ENCODE data around the gene DDX6.

Gene DDX6

GRCh38 chr11:118742304-118742703 is 48.7 kb downstream of the DDX6 start:
- TF ChIP-seq TAF1 (IDR thresholded peaks at IDR 0.05; ENCODE audit: low read depth) (no peak), FOXM1 (IDR thresholded peaks at IDR 0.05; ENCODE audit: borderline replicate concordance, low read depth) (no peak), EGR1 (IDR thresholded peaks at IDR 0.05) (no peak), ZBTB7A (IDR thresholded peaks at IDR 0.05; ENCODE audit: low read depth) (no peak), USF1 (IDR thresholded peaks at IDR 0.05) (no peak), CEBPB (IDR thresholded peaks at IDR 0.05) (no peak), REST (IDR thresholded peaks at IDR 0.05; ENCODE audit: low read depth) (no peak), NFIC (IDR thresholded peaks at IDR 0.05) (no peak), EP300 (IDR thresholded peaks at IDR 0.05; ENCODE audit: borderline replicate concordance) (no peak), YY1 (IDR thresholded peaks at IDR 0.05; ENCODE audit: low read depth) (no peak), CREB1 (IDR thresholded peaks at IDR 0.05; ENCODE audit: low read depth) (no peak), TEAD4 (IDR thresholded peaks at IDR 0.05) (no peak), RAD21 (IDR thresholded peaks at IDR 0.05; ENCODE audit: low read depth) (no peak), TCF12 (IDR thresholded peaks at IDR 0.05; ENCODE audit: low read depth) (no peak)
- TF ChIP-seq, protein P1, sequence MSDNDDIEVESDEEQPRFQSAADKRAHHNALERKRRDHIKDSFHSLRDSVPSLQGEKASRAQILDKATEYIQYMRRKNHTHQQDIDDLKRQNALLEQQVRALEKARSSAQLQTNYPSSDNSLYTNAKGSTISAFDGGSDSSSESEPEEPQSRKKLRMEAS (IDR thresholded peaks at IDR 0.05) = no peak

DNA sequence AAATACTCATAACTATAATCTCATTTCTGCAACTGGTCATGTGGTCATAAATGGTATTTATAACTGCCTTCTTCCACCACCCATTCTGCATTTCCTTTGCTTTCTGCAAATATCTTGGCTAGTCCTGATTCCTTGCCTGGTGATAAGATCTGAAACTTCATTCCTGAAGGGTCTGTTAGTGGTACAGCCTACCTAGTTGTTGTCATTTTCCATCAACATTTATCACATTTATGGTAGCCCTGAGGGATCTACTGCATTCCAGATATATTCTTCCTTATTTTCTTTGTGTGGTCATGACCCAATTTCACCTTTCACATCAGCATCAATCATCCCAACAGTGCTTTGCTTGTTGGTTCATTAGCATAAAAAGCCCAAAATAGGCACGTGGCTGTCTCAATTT is 50.1 kb downstream of the DDX6 start:
- TF ChIP-seq YY1 (IDR thresholded peaks at IDR 0.05; ENCODE audit: low read depth) = no peak
- no peak for TF ChIP-seq EP300 (IDR thresholded peaks at IDR 0.05; ENCODE audit: borderline replicate concordance)
- TF ChIP-seq TEAD4 (IDR thresholded peaks at IDR 0.05) = no peak

- TF ChIP-seq RAD21 (IDR thresholded peaks at IDR 0.05; ENCODE audit: low read depth) = no peak
- no peak for TF ChIP-seq EGR1 (IDR thresholded peaks at IDR 0.05)
- TF ChIP-seq TEAD4 (IDR thresholded peaks at IDR 0.05) = no peak
- no peak for TF ChIP-seq EP300 (IDR thresholded peaks at IDR 0.05; ENCODE audit: borderline replicate concordance)
- TF ChIP-seq CEBPB (IDR thresholded peaks at IDR 0.05) = no peak
- no peak for TF ChIP-seq ZBTB7A (IDR thresholded peaks at IDR 0.05; ENCODE audit: low read depth)
- TF ChIP-seq CREB1 (IDR thresholded peaks at IDR 0.05; ENCODE audit: low read depth) = no peak
- TF ChIP-seq FOXM1 (IDR thresholded peaks at IDR 0.05; ENCODE audit: borderline replicate concordance, low read depth) = no peak
- TF ChIP-seq TCF12 (IDR thresholded peaks at IDR 0.05; ENCODE audit: low read depth) = no peak
- no peak for TF ChIP-seq USF1 (IDR thresholded peaks at IDR 0.05)
- TF ChIP-seq TAF1 (IDR thresholded peaks at IDR 0.05; ENCODE audit: low read depth) = no peak
- TF ChIP-seq REST (IDR thresholded peaks at IDR 0.05; ENCODE audit: low read depth) = no peak
- TF ChIP-seq, protein P1 (IDR thresholded peaks at IDR 0.05) = no peak
- no peak for TF ChIP-seq NFIC (IDR thresholded peaks at IDR 0.05)
- TF ChIP-seq YY1 (IDR thresholded peaks at IDR 0.05; ENCODE audit: low read depth) = no peak
These were observed 55.8 kb downstream of the DDX6 start for GRCh38 chr11:118735203-118735602.

DNA sequence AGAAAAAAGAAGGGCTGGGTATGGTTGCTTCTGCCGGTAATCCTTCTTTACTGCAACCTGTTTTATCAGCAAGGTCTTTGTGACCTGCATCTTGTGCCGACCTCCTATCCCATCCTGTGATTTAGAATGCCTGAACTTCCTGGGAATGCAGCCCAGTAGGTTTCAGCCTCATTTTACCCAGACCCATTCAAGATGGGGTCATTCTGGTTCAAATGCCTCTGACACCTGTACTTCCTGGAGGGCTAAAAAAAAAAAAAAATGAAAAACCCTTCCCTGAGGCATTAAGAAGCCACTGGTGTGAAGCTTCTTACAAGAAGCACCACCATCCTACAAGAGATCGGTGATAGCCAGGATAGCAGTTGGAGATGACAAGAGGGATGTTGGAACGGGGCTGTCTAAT is 56.9 kb downstream of the DDX6 start:
- TF ChIP-seq, protein P1 (IDR thresholded peaks at IDR 0.05) = no peak
- TF ChIP-seq TAF1 (IDR thresholded peaks at IDR 0.05; ENCODE audit: low read depth) (no peak), RAD21 (IDR thresholded peaks at IDR 0.05; ENCODE audit: low read depth) (no peak), CEBPB (IDR thresholded peaks at IDR 0.05) (no peak), USF1 (IDR thresholded peaks at IDR 0.05) (no peak), NFIC (IDR thresholded peaks at IDR 0.05) (no peak), CREB1 (IDR thresholded peaks at IDR 0.05; ENCODE audit: low read depth) (no peak), REST (IDR thresholded peaks at IDR 0.05; ENCODE audit: low read depth) (no peak), EP300 (IDR thresholded peaks at IDR 0.05; ENCODE audit: borderline replicate concordance) (no peak), FOXM1 (IDR thresholded peaks at IDR 0.05; ENCODE audit: borderline replicate concordance, low read depth) (no peak), ZBTB7A (IDR thresholded peaks at IDR 0.05; ENCODE audit: low read depth) (no peak), YY1 (IDR thresholded peaks at IDR 0.05; ENCODE audit: low read depth) (no peak), EGR1 (IDR thresholded peaks at IDR 0.05) (no peak), TEAD4 (IDR thresholded peaks at IDR 0.05) (no peak), TCF12 (IDR thresholded peaks at IDR 0.05; ENCODE audit: low read depth) (no peak)
